ENCODE measurements around the gene SLC27A3. TPM values are rescaled to one million over a fixed set of nuclear protein-coding genes. Genes with fewer than 3 reads are reported as not detected.

Gene SLC27A3
- total RNA-seq, 4 donors from 2014 or later, result 12.3 to 124 (median 22.0) TPM

DNA sequence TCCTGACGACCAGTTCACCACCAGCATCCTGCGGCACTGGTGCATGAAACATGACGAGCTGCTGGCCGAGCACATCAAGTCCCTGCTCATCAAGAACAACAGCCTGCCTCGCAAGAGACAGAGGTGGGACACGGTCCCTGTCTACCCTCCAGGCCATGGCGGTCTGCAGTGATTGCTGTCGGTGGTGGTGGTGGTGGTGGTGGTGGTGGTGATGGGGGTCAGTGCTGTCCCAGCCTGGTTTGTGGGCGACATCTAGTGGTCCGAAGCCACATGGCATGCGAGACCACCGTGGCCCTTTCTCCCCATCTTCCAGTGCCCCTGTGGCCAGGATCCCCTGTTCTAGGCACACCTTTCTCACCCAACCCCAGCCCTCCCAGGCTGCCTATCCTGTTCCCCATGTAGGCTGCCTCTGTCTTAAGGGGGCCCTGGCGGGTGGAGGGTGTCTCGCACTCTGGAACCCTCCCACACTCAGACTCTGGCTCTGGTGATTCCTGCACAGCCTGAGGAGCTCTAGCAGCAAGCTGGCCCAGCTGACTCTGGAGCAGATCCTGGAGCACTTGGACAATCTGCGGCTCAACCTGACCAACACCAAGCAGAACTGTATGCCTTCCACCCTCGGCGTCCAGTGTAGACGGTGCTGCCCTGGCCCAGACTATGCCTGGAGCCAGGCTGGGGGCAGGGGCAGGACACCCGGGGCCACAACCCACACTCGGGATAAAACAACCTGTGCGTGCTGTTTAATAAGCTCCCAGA is 3.2 kb upstream of the SLC27A3 start:
- DNase-seq, result no peak
- no peak overlapping the region for H3K4me3 ChIP-seq
- H3K27me3 ChIP-seq, result no peaks in the 10 kb centered on the region
- H3K9me3 ChIP-seq, result no peaks in the 10 kb centered on the region
- peaks cover 0 to 56% (median 0%) of the 10 kb centered on the region in 3 donors for H3K36me3 ChIP-seq
- H3K4me1 ChIP-seq, result peaks cover 3 to 35% (median 11%) of the 10 kb centered on the region in 4 donors
- no peak for TF ChIP-seq POLR2A (IDR thresholded peaks at IDR 0.05)
- TF ChIP-seq, protein P1, sequence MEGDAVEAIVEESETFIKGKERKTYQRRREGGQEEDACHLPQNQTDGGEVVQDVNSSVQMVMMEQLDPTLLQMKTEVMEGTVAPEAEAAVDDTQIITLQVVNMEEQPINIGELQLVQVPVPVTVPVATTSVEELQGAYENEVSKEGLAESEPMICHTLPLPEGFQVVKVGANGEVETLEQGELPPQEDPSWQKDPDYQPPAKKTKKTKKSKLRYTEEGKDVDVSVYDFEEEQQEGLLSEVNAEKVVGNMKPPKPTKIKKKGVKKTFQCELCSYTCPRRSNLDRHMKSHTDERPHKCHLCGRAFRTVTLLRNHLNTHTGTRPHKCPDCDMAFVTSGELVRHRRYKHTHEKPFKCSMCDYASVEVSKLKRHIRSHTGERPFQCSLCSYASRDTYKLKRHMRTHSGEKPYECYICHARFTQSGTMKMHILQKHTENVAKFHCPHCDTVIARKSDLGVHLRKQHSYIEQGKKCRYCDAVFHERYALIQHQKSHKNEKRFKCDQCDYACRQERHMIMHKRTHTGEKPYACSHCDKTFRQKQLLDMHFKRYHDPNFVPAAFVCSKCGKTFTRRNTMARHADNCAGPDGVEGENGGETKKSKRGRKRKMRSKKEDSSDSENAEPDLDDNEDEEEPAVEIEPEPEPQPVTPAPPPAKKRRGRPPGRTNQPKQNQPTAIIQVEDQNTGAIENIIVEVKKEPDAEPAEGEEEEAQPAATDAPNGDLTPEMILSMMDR (IDR thresholded peaks at IDR 0.05), result peak in 3 of 6 experiments; percentile 10 to 21 (median 17)
- H3K27ac ChIP-seq, result peak overlapping the region in 1 of 4 donors; percentile 35

DNA sequence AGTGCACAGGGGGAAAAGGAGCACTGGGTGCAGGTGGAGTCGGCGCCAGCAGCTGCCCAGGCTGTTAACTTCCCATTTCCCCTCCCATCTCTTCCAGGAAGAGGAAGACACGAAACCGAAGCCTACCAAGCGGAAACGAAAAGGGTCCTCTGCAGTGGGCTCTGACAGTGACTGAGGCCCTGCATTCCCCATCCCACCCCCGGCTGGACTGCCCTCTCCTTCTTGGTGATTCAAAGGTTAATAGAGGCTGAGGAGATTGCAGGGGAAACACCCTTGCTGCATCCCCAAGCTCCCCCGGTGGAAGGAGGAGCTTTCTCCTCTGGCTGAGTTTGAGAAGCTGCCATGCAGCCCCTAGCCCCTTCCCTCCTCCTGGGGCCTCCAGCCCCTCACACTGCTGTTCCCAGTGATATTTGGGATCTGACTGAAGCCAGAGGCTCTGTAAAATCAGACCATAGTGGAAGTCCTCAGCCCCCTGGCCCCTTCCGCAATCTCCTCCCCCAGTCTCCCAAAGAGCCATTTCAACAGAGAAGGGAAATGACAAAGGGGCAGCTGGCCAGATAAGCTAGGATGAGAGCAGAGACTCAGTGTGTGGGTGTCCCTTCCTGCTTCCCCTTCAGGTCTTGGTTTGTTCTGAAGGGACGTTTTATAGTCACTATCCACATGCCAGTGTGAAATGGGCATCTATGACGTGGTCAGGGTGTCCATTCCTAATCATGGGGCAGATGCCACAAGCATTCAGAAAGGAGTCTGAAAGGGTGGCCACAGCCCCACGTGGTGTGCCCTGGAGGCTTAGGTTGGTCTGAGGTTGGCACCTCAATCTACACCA is 1.9 kb upstream of the SLC27A3 start:
- Histone ChIP-seq H3K4me3 (no peak overlapping the region), H3K27me3 (no peaks in the 10 kb centered on the region), H3K9me3 (no peaks in the 10 kb centered on the region), H3K4me1 (peaks cover 3 to 31% (median 11%) of the 10 kb centered on the region in 4 donors), H3K36me3 (peaks cover 0 to 43% (median 0%) of the 10 kb centered on the region in 3 donors), H3K27ac (peak overlapping the region in 2 of 4 donors; percentile 39 to 41)
- no peak for TF ChIP-seq POLR2A (IDR thresholded peaks at IDR 0.05)
- TF ChIP-seq, protein P1 (IDR thresholded peaks at IDR 0.05), result no peak
- no peak for DNase-seq

DNA sequence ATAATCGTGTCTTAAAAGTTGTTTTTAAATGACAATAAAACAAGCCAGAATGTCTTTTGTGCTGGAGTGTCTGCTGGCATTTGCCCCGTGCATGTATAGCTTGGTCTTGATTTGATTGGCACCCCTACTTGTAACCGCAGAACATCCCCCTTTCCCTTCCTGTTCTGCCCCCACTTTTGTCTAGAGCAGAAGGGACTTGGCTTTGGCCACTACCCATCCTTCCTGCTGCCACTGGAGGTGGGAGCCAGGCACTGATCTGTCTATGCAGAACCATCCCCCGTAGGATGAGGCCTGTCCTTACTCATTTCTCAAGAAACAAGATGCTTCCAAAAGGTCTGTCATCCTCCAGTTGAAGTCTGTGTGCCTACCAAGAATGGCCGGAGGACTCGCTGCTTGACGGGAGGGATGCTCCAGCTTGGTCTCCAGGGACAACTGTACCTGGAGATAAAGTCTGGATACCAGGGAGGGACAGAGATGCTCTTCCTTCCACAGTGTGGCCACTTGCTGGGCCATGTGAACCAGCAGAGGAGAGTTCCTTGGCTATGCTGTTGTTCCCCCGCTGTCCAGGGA is 1.1 kb upstream of the SLC27A3 start:
- H3K9me3 ChIP-seq, result no peaks in the 10 kb centered on the region
- no peak for DNase-seq
- no peak overlapping the region for H3K4me3 ChIP-seq
- peak overlapping the region; percentile 16 to 89 (median 80) for H3K27ac ChIP-seq
- peaks cover 3 to 23% (median 11%) of the 10 kb centered on the region in 4 donors for H3K4me1 ChIP-seq
- H3K27me3 ChIP-seq, result no peaks in the 10 kb centered on the region
- H3K36me3 ChIP-seq, result peaks cover 0 to 35% (median 0%) of the 10 kb centered on the region in 3 donors
- TF ChIP-seq POLR2A (IDR thresholded peaks at IDR 0.05), result no peak
- TF ChIP-seq, protein P1 (IDR thresholded peaks at IDR 0.05), result no peak

DNA sequence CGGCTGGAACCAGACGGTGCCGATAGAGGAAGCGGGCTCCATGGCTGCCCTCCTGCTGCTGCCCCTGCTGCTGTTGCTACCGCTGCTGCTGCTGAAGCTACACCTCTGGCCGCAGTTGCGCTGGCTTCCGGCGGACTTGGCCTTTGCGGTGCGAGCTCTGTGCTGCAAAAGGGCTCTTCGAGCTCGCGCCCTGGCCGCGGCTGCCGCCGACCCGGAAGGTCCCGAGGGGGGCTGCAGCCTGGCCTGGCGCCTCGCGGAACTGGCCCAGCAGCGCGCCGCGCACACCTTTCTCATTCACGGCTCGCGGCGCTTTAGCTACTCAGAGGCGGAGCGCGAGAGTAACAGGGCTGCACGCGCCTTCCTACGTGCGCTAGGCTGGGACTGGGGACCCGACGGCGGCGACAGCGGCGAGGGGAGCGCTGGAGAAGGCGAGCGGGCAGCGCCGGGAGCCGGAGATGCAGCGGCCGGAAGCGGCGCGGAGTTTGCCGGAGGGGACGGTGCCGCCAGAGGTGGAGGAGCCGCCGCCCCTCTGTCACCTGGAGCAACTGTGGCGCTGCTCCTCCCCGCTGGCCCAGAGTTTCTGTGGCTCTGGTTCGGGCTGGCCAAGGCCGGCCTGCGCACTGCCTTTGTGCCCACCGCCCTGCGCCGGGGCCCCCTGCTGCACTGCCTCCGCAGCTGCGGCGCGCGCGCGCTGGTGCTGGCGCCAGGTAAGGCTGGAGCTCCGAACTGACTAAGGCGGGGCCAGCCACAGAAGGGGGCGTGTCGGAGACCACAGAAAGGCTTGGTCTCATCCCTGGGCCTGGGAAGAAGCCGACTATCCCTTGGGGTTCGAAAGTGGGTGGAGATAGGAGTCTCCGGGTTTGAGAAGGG is 486 bp downstream of the SLC27A3 start:
- TF ChIP-seq, protein P1 (IDR thresholded peaks at IDR 0.05), result peak in 3 of 6 experiments; percentile 10 to 22 (median 19)
- no peak for TF ChIP-seq POLR2A (IDR thresholded peaks at IDR 0.05)
- Histone ChIP-seq H3K36me3 (peaks cover 0 to 23% (median 0%) of the 10 kb centered on the region in 3 donors), H3K4me3 (peak overlapping the region; percentile 70 to 91 (median 80)), H3K27ac (peak overlapping the region; percentile 75 to 90 (median 88)), H3K4me1 (peaks cover 3 to 22% (median 11%) of the 10 kb centered on the region in 4 donors), H3K9me3 (no peaks in the 10 kb centered on the region), H3K27me3 (no peaks in the 10 kb centered on the region)
- peak; percentile 80 to 89 (median 81) for DNase-seq

Measured in Peyer's patch (tissue), 4 donors.